A549 (cell line): ENCODE data around the gene PLEKHA7.
"Not testable (repeated sequence)": the region's sequence is repeated elsewhere in the genome, so short reads cannot be mapped to it uniquely, and the experiment has no call there.

Experiments used
- CHD4 ChIP-seq: fragments of 200-600 bp; sonication (generic); IDR thresholded peaks from 2 replicates; pipeline ENCODE4 v1.6.1; 2016; ENCODE audit warnings: antibody characterized with exemption, mild to moderate bottlenecking, borderline replicate concordance
- CTCF ChIP-seq: fragments of >200 bp; sonication (Bioruptor Twin); formaldehyde crosslinking; IDR thresholded peaks from 3 replicates; pipeline ENCODE4 v1.5.1; 2016
- ELK1 ChIP-seq: fragments of 150-350 bp; IDR thresholded peaks from 2 replicates; pipeline ENCODE4 v1.6.1; 2014; ENCODE audit warnings: low read depth, mild to moderate bottlenecking, low read length
- MAX ChIP-seq: IDR thresholded peaks from 2 replicates; pipeline ENCODE4 v1.6.1; 2012
- POLR2A ChIP-seq: IDR thresholded peaks from 2 replicates; pipeline ENCODE4 v1.6.1; 2012; ENCODE audit warnings: mild to moderate bottlenecking, low read length
- POLR2AphosphoS2 ChIP-seq: conservative IDR thresholded peaks from 2 replicates; pipeline ENCODE4 v1.6.1; 2012; ENCODE audit warnings: low read length, improper control_type of control experiment, inconsistent platforms
- RAD21 ChIP-seq, 2 experiments: fragments of >200 bp in 1 of 2; sonication (Bioruptor Twin) in 1 of 2; formaldehyde crosslinking in 1 of 2; IDR thresholded peaks in 1 of 2; conservative IDR thresholded peaks in 1 of 2; 2 replicates in 1 of 2; 3 replicates in 1 of 2; pipeline ENCODE4 v1.6.1; 2012 to 2018; ENCODE audit warnings: inconsistent platforms in 1 of 2
- REST ChIP-seq: fragments of 200-600 bp; sonication (generic); IDR thresholded peaks from 2 replicates; pipeline ENCODE4 v1.6.1; 2016; ENCODE audit warnings: antibody characterized with exemption, mild to moderate bottlenecking, moderate library complexity

GRCh38 chr11:17048491-17048890 lies 34.3 kb upstream of the PLEKHA7 start:
- TF ChIP-seq RAD21 (conservative IDR thresholded peaks at IDR 0.05 in 1 of 2, IDR thresholded peaks at IDR 0.05 in 1 of 2); MAX; CTCF; ELK1; CHD4; POLR2A; POLR2AphosphoS2; REST: not testable (repeated sequence)
